8988T (cell line): ENCODE measurements around the gene SLC26A11.
"Not testable (repeated sequence)": the region's sequence is repeated elsewhere in the genome, so short reads cannot be mapped to it uniquely, and the experiment has no call there.

Experiments
- DNase-seq: peaks from one replicate; pipeline ENCODE4 v3.0.0; 2011

SLC26A11 gene

DNA sequence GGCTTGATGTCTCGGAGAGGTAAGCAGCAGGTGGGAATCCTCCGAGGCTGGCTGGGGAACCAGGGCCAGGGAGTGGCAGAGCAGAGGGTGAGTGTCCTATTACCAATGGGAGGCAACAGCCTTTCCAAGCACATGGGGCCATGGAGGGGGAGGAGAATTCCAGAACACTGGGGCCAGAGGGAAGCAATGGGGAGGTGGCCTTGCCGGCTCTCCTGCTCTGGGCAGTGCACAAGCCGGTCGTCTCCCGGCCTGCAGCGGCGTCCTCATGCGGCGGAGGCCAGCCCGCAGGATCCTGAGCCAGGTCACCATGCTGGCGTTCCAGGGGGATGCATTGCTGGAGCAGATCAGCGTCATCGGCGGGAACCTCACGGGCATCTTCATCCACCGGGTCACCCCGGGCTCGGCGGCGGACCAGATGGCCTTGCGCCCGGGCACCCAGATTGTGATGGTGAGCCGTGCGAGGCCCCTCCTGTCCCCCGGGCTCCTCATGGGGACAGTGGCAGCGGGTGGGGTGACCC lies 22.0 kb upstream of the SLC26A11 start:
- DNase-seq = no peak

GRCh38 chr17:80199295-80199694 lies 20.9 kb upstream of the SLC26A11 start:
- not testable (repeated sequence) for DNase-seq

DNA sequence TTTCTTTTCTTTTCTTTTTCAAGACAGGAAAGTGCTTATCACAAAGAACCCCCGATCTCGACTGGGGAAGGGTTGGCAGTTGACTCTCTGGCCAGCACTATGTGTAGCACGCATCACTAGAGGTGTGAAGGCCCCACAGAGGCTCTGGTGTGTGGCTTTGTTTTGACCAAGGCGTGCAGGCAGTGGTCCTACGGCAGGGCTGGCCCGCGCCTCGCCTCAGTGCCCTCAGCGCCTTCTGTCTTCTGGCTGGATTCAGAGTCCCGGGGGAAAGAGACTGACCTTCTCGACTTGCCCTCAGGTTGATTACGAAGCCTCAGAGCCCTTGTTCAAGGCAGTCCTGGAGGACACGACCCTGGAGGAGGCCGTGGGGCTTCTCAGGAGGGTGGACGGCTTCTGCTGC lies 18.8 kb upstream of the SLC26A11 start:
- DNase-seq = no peak

DNA sequence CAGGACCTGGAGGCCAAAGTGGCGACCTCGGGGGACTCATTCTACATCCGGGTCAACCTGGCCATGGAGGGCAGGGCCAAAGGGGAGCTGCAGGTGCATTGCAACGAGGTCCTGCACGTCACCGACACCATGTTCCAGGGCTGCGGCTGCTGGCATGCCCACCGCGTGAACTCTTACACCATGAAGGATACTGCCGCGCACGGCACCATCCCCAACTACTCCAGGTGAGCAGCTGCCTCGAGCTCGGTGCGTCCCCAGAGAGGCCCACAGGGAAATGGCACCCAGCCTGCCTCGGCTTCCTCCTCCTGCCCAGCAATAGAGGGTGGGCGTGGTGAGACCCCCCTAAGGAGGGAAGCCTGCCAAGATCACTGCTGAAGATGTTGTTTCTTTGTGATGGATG lies 18.0 kb upstream of the SLC26A11 start:
- no peak for DNase-seq

DNA sequence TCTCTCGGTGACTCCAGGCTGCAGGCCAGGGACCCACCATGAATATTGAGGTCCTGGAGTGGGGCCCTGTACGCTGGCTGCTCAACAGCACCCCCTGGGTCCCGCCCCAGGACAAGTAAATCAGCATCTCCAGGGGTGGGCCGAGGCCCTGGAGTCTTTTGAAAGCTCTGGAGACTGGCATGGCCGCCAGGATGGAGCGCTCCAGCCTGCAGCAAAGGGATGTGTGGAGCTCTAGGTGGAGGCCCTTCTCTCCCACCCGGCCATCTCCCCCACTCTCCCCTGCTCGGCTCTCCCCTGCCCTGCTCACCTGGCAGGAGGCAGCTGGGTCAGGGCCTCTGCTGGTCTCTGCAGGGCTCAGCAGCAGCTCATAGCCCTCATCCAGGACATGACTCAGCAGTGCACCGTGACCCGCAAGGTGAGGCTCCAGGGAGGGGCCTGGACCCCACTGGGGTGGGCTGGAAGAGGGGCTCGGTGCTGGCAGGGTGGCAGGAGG lies 16.7 kb upstream of the SLC26A11 start:
- no peak for DNase-seq

DNA sequence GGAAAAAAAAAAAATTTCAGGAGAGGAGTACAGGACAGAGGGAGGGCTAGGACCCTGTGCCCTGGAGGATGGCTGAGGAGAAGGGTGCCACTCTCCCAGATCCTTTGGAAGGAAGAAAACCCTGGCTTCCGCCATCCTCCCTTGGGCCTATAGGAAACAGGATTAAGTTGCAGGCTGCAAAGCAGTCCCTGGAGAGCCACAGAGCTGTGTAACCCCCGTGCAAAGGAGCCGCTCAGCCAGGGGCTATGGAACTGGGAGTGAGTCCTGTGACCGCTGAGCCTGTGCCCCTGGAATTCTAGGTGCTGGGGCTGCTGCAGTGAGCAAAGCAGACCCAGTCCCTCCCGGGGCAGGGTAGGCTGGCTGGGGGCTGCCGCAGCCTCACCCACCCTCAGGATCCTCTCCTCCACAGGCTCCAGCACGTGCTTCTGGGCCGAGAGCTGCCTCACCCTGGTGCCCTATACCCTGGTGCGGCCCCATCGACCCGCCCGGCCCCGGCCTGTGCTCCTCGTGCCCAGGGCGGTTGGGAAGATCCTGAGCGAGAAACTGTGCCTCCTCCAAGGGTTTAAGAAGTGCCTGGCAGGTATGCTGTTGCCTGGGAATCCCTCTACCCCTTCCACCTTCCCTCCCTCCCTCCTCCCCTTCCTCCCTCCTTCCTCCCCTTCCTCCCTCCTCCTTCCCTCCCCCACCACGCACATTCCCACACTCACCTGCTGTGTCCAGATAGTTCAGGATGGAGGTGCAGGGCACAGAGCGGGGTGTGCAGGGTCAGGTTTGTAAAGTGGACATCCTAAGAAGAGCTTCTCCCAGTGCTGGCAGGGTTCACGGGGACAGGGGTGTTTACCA lies 15.4 kb upstream of the SLC26A11 start:
- DNase-seq = no peak

GRCh38 chr17:80205811-80206210 lies 14.4 kb upstream of the SLC26A11 start:
- no peak for DNase-seq

- DNase-seq = no peak
These were observed 12.2 kb upstream of the SLC26A11 start for GRCh38 chr17:80208050-80208449.

DNA sequence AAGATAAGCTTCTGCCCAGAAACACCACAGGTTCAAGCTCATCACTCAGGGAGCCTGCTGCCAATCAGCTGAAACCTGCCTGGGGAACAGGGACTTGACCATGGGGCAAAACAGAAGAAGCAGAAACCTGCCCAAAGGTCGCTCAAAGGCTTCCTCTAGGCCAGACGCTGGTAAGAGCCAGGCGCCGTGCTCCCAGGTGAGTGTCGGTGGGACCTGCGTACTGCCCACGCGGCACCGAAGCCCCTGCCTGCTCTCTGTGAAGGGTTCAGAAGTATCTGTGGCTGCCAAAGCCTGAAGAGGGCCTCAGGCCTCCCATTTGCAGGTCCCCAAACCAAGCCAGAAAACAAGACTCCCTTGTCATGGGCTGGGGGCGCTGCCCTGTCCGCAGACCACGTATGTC lies 10.5 kb upstream of the SLC26A11 start:
- no peak for DNase-seq

GRCh38 chr17:80210348-80211108 lies 9.7 kb upstream of the SLC26A11 start:
- no peak for DNase-seq

GRCh38 chr17:80212109-80212508 lies 8.1 kb upstream of the SLC26A11 start:
- no peak for DNase-seq

DNA sequence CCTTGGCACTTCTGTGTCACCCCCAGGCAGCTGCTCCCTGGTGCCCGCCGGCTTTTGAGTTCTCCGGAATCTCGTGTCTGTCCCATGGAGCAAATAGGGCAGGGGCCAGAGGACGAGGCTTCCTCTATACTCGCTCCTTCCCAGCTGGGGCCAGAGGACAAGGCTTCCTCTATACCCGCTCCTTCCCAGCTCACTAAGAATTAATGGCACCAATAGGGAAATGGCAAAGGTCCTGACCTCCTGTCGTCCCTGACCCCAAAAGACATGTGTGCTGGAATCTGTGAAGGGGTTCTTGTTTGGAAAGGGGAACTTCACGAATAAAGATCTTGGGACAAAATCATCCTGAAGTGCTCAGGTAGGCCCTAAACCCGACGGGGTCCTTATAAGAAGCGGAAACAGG lies 7.7 kb upstream of the SLC26A11 start:
- no peak for DNase-seq

DNA sequence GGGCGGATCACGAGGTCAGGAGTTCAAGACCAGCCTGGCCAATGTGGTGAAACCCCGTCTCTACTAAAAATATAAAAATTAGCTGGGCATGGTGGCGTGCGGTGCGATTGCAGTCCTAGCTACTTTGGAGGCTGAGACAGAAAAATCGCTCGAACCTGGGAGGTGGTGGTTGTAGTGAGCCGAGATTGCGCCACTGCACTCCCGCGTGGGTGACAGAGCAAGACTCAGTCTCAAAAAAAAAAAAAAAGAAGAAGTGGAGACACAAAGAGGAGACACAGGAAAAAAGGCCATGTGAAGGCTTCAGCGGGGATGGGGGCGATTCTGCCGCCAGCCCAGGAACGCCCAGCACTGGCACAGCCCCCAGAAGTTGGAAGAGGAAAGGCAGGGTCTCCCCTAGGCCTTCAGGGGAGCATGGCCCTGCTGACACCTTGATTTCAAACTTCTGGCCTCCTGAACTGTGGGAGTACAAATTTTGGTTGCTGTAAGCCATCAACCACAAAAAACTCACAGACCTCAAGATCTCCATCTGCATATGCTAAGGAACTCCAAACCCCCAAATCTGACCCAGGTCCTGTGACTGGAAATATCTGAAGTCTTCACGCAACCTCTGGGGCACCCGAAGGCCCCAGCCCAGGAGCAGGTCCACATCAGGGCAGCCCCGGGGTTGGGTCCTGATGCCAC lies 7.1 kb upstream of the SLC26A11 start:
- DNase-seq = no peak

DNA sequence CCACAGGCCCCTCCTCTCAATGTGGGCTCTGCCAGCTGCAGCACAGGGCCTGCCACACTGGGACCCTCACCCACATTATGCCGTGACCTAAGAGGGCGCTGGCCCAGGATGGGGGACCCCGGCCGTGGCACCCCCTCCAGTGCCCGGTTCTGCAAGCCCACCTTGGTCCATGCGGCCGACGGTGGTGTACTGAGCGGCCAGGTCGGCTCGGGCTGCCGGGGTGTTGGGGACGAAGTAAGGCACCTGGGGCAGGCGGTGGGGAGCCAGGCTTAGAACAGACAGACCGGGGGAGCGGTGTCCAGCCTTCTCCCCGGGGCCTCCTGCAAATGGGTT lies 6.6 kb upstream of the SLC26A11 start:
- no peak for DNase-seq

- DNase-seq = no peak
These were observed 6.0 kb upstream of the SLC26A11 start for GRCh38 chr17:80214012-80214877.

DNA sequence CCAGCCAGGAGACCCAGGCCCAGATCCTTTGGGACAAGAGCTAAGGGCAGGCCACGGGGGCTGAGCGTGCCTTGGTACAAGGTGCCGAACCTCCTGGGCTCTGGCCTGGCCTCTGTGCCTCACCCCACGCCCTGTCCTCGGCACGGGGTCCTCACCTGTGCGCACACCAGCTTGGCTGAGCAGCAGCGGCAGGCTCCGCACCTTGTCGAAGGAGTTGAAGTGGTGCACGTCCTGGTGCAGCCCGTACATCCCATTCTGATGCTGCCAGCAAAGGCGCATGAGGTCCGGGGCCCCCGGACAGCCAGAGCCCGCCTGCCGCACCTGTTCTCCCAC lies 5.4 kb upstream of the SLC26A11 start:
- DNase-seq = no peak

DNA sequence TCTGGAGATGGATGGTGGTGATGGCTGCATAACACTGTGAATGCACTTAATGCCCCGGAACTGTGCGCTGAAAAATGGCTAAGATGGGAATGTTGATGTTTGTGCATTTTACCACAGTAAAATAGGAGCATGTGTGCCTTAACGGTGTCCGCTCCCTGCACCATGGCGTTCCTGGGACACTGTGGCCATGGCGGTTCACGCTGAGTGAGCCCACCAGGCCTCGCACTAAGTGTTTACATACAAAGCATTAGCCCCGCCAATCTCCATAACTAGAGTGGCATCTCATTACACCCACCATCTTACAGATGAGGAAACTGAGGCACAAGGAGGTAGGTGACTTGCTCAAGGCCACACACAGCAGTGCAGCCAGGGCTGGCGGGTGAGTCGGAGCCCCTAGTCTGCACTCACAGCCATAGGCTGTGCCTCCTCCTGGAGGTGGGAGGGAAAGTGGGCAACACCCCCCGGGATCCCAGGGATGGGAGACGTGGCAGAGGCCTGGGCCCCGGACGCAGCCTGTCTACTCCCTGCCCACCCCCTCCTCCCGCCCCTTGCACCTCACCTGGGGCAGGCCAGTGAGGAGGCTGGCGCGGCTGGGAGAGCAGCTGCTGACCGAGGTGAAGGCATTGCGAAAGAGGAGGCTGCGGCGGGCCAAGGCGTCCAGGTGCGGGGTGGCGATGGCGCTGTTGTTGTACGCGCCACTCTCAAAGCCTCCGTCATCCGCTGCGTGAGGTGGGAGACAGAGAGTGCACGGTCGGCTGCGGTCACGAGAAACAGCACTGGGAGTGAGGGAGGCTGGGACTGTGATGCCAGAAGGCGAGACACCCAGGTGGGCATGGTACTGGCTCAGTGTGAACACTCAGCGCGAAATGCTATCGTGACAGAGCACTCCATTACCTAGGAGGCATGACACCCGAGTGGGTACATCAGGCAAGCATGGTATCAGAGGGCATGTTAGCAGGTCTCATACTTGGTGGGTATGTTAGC lies 3.5 kb upstream of the SLC26A11 start:
- DNase-seq = no peak

- DNase-seq = no peak
These were observed 2.4 kb upstream of the SLC26A11 start for GRCh38 chr17:80217703-80218362.

GRCh38 chr17:80218391-80218790 lies 1.8 kb upstream of the SLC26A11 start:
- DNase-seq = no peak

- no peak for DNase-seq
These were observed 1.0 kb upstream of the SLC26A11 start for GRCh38 chr17:80219013-80219762.
